Measurements from ENCODE around the gene C11orf42.
A peak's percentile ranks its signal among the peaks of the same experiment; 100 is the strongest.
"Not testable (repeated sequence)": the region's sequence is repeated elsewhere in the genome, so short reads cannot be mapped to it uniquely, and the experiment has no call there.

The C11orf42 gene

GRCh38 chr11:6224421-6224820 lies 19.1 kb downstream of the C11orf42 start:
- DNase-seq: no peak

GRCh38 chr11:6225024-6225423 lies 19.7 kb downstream of the C11orf42 start:
- DNase-seq: no peak

GRCh38 chr11:6225896-6226295 lies 20.5 kb downstream of the C11orf42 start:
- no peak for DNase-seq

- no peak for DNase-seq
Measured at GRCh38 chr11:6228520-6228919, 23.2 kb downstream of the C11orf42 start.

GRCh38 chr11:6229911-6230310 lies 24.6 kb downstream of the C11orf42 start:
- DNase-seq: peak; percentile 10

- DNase-seq: no peak
Measured at GRCh38 chr11:6232899-6233298, 27.5 kb downstream of the C11orf42 start.

- no peak for DNase-seq
Measured at GRCh38 chr11:6233984-6234386, 28.6 kb downstream of the C11orf42 start.

GRCh38 chr11:6234387-6235107 lies 29.2 kb downstream of the C11orf42 start, which contains the start of gene FHIP1B:
FHIP1B (minus strand) TSS chr11:6234636; CDS start chr11:6224516, 10,120 bp downstream.
- DNase-seq: peak; percentile 100

GRCh38 chr11:6237266-6237665 lies 31.9 kb downstream of the C11orf42 start:
- DNase-seq: no peak

- DNase-seq: no peak
Measured at GRCh38 chr11:6237761-6238302, 32.5 kb downstream of the C11orf42 start.

GRCh38 chr11:6238902-6239301 lies 33.5 kb downstream of the C11orf42 start, which contains the start of gene CNGA4:
CNGA4 (plus strand) TSS chr11:6239089; CDS start chr11:6239207, 118 bp downstream.
- DNase-seq: no peak

GRCh38 chr11:6240139-6240538 lies 34.8 kb downstream of the C11orf42 start:
- DNase-seq: no peak

- no peak for DNase-seq
Measured at GRCh38 chr11:6240781-6241180, 35.4 kb downstream of the C11orf42 start.

GRCh38 chr11:6241316-6241715 lies 36.0 kb downstream of the C11orf42 start:
- no peak for DNase-seq

GRCh38 chr11:6245536-6245935 lies 40.2 kb downstream of the C11orf42 start:
- DNase-seq: no peak

GRCh38 chr11:6248248-6248647 lies 42.9 kb downstream of the C11orf42 start:
- no peak for DNase-seq

GRCh38 chr11:6248897-6249296 lies 43.5 kb downstream of the C11orf42 start:
- not testable (repeated sequence) for DNase-seq

GRCh38 chr11:6249770-6250555 lies 44.6 kb downstream of the C11orf42 start:
- no peak for DNase-seq

GRCh38 chr11:6251120-6251733 lies 45.9 kb downstream of the C11orf42 start:
- DNase-seq: peak; percentile 62

GRCh38 chr11:6251990-6252473 lies 46.7 kb downstream of the C11orf42 start:
- DNase-seq: no peak

- peak; percentile 53 for DNase-seq
Measured at GRCh38 chr11:6253197-6253596, 47.8 kb downstream of the C11orf42 start.

- DNase-seq: no peak
Measured at GRCh38 chr11:6258141-6258540, 52.8 kb downstream of the C11orf42 start.

GRCh38 chr11:6258571-6259081 lies 53.3 kb downstream of the C11orf42 start:
- no peak for DNase-seq
